Left lung (tissue), 10 donors: ENCODE results near the gene SDCCAG8. TPM values are rescaled to one million over a fixed set of nuclear protein-coding genes. Genes with fewer than 3 reads are reported as not detected.

Experiments
- ATAC-seq: fragments of 200-7000 bp; cut with Tn5 transposase; one replicate; pipeline ENCODE4 v1.9.1; 2020; ENCODE audit warnings: moderate library complexity
- DNase-seq, 4 donors: peaks; one replicate each; pipeline ENCODE4 v3.0.0-alpha.2; 2013 to 2020
- H3K27ac ChIP-seq, 2 donors: fragments of 200-600 bp; sonication (generic) in 1 of 2; one replicate each; pipeline versions ENCODE4 v1.5.0 to v1.8.0; 2020 to 2021
- H3K27me3 ChIP-seq, 2 donors: fragments of 200-600 bp; sonication (generic) in 1 of 2; one replicate each; pipeline versions ENCODE4 v1.5.0 to v1.8.0; 2020 to 2021
- H3K36me3 ChIP-seq, 2 donors: fragments of 200-600 bp; sonication (generic) in 1 of 2; one replicate each; pipeline versions ENCODE4 v1.5.0 to v1.8.0; 2020 to 2021
- H3K4me1 ChIP-seq, 2 donors: fragments of 200-600 bp; one replicate each; pipeline ENCODE4 v1.8.0; 2021
- H3K4me3 ChIP-seq, 2 donors: fragments of 200-600 bp; sonication (generic) in 1 of 2; one replicate each; pipeline versions ENCODE4 v1.5.0 to v1.8.0; 2020 to 2021; ENCODE audit warnings: mild to moderate bottlenecking in 1 of 2
- H3K9me3 ChIP-seq, 2 donors: fragments of 200-600 bp; sonication (generic) in 1 of 2; one replicate each; pipeline versions ENCODE4 v1.5.0 to v1.8.0; 2020 to 2021
- intact Hi-C, 2 donors: fragments of 100-400 bp; cut with DNase I; formaldehyde crosslinking; loops; one replicate each; pipeline versions ENCODE4 v1.11.2 to v1.14.2; 2022
- microRNA-seq, 2 donors: library from miRNA; unstranded; fragments of <30 nt; microRNA quantifications; one replicate each; pipeline ENCODE4, GENCODE V29; 2019
- polyA plus RNA-seq, 6 donors: library from polyadenylated mRNA; unstranded; fragments of 120-200 nt; gene quantifications; one replicate each; pipeline ENCODE4 v1.2.1, GENCODE V29; 2013; ENCODE audit not compliant: insufficient read length in 6 of 6
- total RNA-seq, 2 donors: library from RNA; stranded (reverse); fragmentation: NEBNext Ultra II Directional; extraction: Animal tissue kit (Norgen Biotek cat#: 25700); gene quantifications; one replicate each; pipeline ENCODE4 v1.2.1, GENCODE V29; 2021
- TF ChIP-seq, protein P1 (sequence below), 2 donors: fragments of 200-600 bp; sonication (generic) in 1 of 2; IDR thresholded peaks; one replicate each; pipeline versions ENCODE4 v1.5.0 to v1.8.0; 2021; ENCODE audit warnings: antibody characterized with exemption in 2 of 2
- donor health status: DM: no; HTN: yes; CAD: no.
- donor health status: DM: no; HTN: no; CAD: no.

The SDCCAG8 gene
- total and polyA plus RNA-seq, 8 donors: 36.6 to 83.7 (median 44.6) TPM

DNA sequence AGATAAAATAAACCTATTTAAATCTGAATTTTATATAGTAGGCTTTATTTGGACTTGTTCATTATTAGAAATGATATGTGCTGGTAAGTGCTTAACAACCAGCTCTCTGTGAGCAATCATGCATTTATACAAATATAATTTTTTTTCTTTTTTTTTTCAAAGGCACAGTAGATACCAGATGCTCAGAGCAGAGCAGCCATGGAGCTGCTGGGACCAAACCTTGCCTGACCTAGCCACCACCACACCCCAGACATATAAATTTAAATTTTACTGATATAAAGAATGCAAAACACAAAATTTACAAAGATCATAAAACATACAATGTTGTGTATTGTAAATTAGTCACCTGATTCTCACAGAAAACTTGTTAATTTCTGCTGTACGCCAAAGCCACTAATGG is 290.6 kb downstream of the SDCCAG8 start:
- Histone ChIP-seq H3K4me3 (no peak overlapping the region), H3K9me3 (no peaks in the 10 kb centered on the region), H3K4me1 (no peaks in the 10 kb centered on the region), H3K27ac (no peak overlapping the region), H3K27me3 (no peaks in the 10 kb centered on the region), H3K36me3 (no peaks in the 10 kb centered on the region)
- intact Hi-C loops: no loop called here
- no peak for ATAC-seq
- TF ChIP-seq, protein P1, sequence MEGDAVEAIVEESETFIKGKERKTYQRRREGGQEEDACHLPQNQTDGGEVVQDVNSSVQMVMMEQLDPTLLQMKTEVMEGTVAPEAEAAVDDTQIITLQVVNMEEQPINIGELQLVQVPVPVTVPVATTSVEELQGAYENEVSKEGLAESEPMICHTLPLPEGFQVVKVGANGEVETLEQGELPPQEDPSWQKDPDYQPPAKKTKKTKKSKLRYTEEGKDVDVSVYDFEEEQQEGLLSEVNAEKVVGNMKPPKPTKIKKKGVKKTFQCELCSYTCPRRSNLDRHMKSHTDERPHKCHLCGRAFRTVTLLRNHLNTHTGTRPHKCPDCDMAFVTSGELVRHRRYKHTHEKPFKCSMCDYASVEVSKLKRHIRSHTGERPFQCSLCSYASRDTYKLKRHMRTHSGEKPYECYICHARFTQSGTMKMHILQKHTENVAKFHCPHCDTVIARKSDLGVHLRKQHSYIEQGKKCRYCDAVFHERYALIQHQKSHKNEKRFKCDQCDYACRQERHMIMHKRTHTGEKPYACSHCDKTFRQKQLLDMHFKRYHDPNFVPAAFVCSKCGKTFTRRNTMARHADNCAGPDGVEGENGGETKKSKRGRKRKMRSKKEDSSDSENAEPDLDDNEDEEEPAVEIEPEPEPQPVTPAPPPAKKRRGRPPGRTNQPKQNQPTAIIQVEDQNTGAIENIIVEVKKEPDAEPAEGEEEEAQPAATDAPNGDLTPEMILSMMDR (IDR thresholded peaks at IDR 0.05): no peak
- DNase-seq: no peak

DNA sequence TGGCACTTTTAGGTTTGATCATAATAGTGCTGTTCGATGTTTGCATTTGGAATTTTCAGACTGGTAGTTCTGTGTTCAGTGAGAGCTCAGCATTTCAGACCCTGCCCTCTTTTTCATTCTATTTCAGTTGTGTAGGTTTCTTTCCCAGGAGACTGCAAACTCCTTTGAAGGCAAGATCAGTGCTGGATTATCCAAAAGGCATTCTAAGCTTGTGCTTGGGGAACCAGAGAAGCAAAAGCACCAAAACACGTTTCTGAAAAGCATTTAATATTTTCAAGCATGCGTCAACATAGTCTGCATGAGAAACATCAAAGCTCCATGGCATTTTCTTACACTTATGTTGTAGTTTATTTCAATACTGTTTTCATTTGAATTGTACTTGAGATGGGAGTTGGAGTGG is 292.1 kb downstream of the SDCCAG8 start:
- Histone ChIP-seq H3K36me3 (no peaks in the 10 kb centered on the region), H3K27ac (no peak overlapping the region), H3K4me3 (no peak overlapping the region), H3K4me1 (no peaks in the 10 kb centered on the region), H3K9me3 (no peaks in the 10 kb centered on the region), H3K27me3 (no peaks in the 10 kb centered on the region)
- intact Hi-C loops: no loop called here
- DNase-seq: no peak
- TF ChIP-seq, protein P1 (IDR thresholded peaks at IDR 0.05): no peak
- no peak for ATAC-seq

DNA sequence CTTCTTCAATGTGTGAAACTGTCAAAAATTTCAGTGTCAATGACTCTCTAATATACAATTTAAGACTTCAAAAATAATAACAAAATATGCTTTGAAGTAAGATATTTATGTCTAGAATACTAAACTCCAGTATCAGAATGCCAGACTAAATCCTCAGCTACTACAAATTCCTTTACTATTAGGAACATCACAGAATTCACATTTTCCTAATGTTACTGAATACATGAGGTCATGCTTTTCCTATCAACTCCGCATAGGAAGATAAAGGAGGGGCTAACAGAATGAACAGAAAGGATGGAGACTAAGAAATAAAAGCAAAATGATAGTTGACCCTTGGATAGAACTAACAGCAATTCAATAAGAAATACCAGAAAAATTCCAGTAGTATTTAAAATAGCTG is 292.7 kb downstream of the SDCCAG8 start:
- intact Hi-C loops: no loop called here
- Histone ChIP-seq H3K36me3 (no peaks in the 10 kb centered on the region), H3K4me3 (no peak overlapping the region), H3K4me1 (no peaks in the 10 kb centered on the region), H3K27ac (no peak overlapping the region), H3K27me3 (no peaks in the 10 kb centered on the region), H3K9me3 (no peaks in the 10 kb centered on the region)
- DNase-seq (no peak), ATAC-seq (no peak)
- TF ChIP-seq, protein P1 (IDR thresholded peaks at IDR 0.05): no peak

DNA sequence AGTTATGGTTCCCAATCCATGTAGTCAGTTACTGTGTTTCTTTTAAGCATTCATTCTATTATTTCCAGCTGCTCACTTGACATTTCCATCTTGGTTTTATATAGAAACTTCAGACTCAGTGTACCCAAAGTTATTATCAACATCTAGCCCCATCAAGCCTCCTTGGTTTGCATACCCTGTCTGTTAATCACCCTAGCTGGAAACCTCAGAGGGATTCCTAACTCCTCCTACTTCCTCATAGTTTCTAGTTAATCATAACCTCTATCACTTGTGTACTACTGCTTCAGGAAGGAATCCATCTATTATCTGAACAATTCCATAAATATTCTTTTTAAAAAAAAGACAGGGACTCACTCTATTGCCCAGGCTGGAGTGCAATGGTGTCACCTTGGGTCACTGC is 293.3 kb downstream of the SDCCAG8 start:
- Histone ChIP-seq H3K9me3 (no peaks in the 10 kb centered on the region), H3K4me3 (no peak overlapping the region), H3K27ac (no peak overlapping the region), H3K27me3 (no peaks in the 10 kb centered on the region), H3K36me3 (no peaks in the 10 kb centered on the region), H3K4me1 (no peaks in the 10 kb centered on the region)
- TF ChIP-seq, protein P1 (IDR thresholded peaks at IDR 0.05): no peak
- DNase-seq (no peak), ATAC-seq (peak; percentile 25)
- intact Hi-C loops: no loop called here

Small RNAs within 50 kb of the gene (microRNA-seq; reads per million reads assigned to microRNA genes)
- gene MIR4677: 1.2 to 1.3 reads per million in 2 donors

Other genes starting within 250 kb of the SDCCAG8 start
- gene CEP170, start 760 bp upstream of the SDCCAG8 start, total RNA-seq: 100 to 1,000 TPM in 1 of 2 donors, 10 to 100 TPM in 1; 72.2 to 111 TPM
- 10 to 100 TPM; 60.8 to 81.8 (median 74.2) TPM for gene CEP170, start 760 bp upstream of the SDCCAG8 start, polyA plus RNA-seq